ENCODE data around the gene COL8A1. TPM values are rescaled to one million over a fixed set of nuclear protein-coding genes. Genes with fewer than 3 reads are reported as not detected.
"Not testable (repeated sequence)": the region's sequence is repeated elsewhere in the genome, so short reads cannot be mapped to it uniquely, and the experiment has no call there.

The COL8A1 gene
- total RNA-seq, 2 donors from 2014 or later, result 0.42 to 1.9 TPM

DNA sequence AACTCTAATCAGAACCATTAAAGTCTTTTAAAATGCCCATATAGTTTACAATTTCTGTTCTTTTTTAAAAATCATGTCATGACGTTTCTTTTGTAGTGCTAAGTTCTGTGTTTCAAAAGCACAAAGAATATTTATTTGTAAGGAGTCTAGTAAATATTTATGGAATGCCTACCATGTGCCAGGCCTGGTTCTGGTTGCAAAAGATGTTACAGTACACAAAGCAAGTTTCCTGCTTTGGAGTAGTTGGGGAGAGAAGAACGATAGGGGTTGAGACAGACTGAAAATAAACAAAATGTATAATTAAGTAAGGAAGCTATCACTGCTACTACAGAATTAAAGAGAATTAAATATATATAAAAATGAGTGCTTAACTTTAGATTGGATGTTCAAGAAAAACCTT, 92.5 kb downstream of the COL8A1 start:
- no peaks in the 10 kb centered on the region for H3K27me3 ChIP-seq
- H3K27ac ChIP-seq, result no peak overlapping the region
- H3K9me3 ChIP-seq, result no peaks in the 10 kb centered on the region
- TF ChIP-seq, protein P1, sequence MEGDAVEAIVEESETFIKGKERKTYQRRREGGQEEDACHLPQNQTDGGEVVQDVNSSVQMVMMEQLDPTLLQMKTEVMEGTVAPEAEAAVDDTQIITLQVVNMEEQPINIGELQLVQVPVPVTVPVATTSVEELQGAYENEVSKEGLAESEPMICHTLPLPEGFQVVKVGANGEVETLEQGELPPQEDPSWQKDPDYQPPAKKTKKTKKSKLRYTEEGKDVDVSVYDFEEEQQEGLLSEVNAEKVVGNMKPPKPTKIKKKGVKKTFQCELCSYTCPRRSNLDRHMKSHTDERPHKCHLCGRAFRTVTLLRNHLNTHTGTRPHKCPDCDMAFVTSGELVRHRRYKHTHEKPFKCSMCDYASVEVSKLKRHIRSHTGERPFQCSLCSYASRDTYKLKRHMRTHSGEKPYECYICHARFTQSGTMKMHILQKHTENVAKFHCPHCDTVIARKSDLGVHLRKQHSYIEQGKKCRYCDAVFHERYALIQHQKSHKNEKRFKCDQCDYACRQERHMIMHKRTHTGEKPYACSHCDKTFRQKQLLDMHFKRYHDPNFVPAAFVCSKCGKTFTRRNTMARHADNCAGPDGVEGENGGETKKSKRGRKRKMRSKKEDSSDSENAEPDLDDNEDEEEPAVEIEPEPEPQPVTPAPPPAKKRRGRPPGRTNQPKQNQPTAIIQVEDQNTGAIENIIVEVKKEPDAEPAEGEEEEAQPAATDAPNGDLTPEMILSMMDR (IDR thresholded peaks at IDR 0.05), result no peak
- no peak overlapping the region for H3K9ac ChIP-seq (ENCODE audit: low read depth in 2 of 2, low read length in 2 of 2)
- H3K4me3 ChIP-seq, result no peak overlapping the region
- H3K4me1 ChIP-seq, result no peaks in the 10 kb centered on the region
- intact Hi-C loops (cut with DNase I), result no loop called here
- no peak for DNase-seq
- no peaks in the 10 kb centered on the region for H3K36me3 ChIP-seq

DNA sequence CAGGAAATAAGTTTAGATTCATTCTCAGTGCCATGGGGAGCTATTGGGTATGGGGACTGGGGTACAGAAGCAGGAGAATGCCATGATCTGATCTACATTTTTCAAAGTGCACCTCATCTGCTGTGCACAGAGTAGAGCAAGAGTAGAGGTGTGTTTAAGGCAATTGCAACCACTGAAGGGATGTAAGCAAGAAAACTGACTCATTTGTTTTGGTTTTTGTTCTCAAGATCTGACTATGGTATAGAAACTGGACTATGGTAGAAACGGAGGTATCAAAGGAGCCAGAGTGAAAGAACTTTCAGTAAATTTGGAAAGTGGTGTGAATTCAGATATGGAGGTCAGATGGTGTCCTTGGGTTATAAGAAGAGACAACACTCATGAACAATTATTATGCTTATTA, 93.1 kb downstream of the COL8A1 start:
- H3K27me3 ChIP-seq, result no peaks in the 10 kb centered on the region
- no peak overlapping the region for H3K27ac ChIP-seq
- no peaks in the 10 kb centered on the region for H3K9me3 ChIP-seq
- no peak overlapping the region for H3K4me3 ChIP-seq
- no peak for DNase-seq
- no peak overlapping the region for H3K9ac ChIP-seq (ENCODE audit: low read depth in 2 of 2, low read length in 2 of 2)
- H3K36me3 ChIP-seq, result no peaks in the 10 kb centered on the region
- intact Hi-C loops (cut with DNase I), result no loop called here
- TF ChIP-seq, protein P1 (IDR thresholded peaks at IDR 0.05), result no peak
- H3K4me1 ChIP-seq, result no peaks in the 10 kb centered on the region

DNA sequence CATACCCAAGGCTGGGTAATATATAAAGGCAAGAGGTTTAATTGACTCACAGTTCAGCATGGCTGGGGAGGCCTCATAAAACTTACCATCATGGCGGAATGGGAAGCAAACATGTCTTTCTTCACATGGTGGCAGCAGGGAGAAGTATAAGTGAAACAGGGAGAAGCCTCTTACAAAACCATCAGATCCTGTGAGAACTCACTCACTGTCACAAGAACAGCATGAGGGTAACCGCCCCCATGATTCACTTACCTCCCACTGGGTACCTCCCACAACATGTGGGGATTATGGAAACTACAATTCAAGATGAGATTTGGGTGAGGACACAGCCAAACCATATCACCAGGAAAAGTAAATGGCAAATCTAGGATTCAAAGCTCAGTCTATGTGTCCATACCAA, 102.0 kb downstream of the COL8A1 start:
- H3K27ac ChIP-seq; H3K4me1 ChIP-seq; intact Hi-C loops (cut with DNase I): not testable (repeated sequence)

DNA sequence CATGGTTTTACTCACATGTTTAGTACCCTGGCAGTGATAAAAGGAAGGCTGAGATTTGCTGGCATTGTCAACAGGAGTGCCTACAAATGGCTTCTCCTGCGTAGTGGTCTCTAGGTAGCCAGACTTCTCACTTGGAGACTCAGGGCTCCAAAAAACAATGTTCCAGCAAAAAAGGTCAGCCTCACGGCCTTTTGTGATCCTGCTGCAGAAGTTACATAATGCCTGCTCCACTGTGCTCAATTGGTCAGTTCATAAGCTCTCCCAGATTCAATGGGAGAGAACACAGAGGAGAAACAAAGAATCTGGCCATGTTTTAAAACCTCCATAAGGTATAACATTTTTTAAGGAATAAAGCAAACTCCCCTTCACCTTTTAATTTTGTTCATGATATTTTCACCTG, 103.2 kb downstream of the COL8A1 start:
- intact Hi-C loops (cut with DNase I), result no loop called here
- H3K4me3 ChIP-seq, result no peak overlapping the region
- no peak overlapping the region for H3K27ac ChIP-seq
- TF ChIP-seq, protein P1 (IDR thresholded peaks at IDR 0.05), result no peak
- H3K27me3 ChIP-seq, result no peaks in the 10 kb centered on the region
- no peak overlapping the region for H3K9ac ChIP-seq (ENCODE audit: low read depth in 2 of 2, low read length in 2 of 2)
- DNase-seq, result no peak
- no peaks in the 10 kb centered on the region for H3K9me3 ChIP-seq
- H3K4me1 ChIP-seq, result no peaks in the 10 kb centered on the region
- no peaks in the 10 kb centered on the region for H3K36me3 ChIP-seq

More for the DNA sequence above, 102.0 kb downstream of the COL8A1 start:
- H3K9me3 ChIP-seq; H3K27me3 ChIP-seq; H3K9ac ChIP-seq (ENCODE audit: low read depth in 2 of 2, low read length in 2 of 2); H3K4me3 ChIP-seq; H3K36me3 ChIP-seq; DNase-seq: not testable (repeated sequence)

DNA sequence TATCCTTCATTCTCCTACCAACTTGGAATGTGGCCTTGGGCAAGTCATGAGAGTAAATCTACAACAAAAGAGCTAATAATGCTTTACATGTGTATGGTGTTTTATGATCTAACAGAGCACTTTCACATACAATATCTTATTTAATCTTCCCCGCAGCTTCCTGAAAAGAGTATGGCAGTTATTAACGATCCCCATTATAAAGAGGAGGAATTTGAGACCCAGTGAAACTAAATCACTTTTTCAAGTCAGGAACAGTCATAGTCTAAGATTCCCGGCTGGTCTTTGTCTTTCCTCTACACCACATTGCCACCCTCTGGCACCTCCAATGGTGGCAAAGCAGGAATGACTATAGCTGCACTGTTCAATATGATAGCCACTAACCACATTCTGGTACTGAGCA, 109.5 kb downstream of the COL8A1 start:
- no peaks in the 10 kb centered on the region for H3K9me3 ChIP-seq
- H3K27ac ChIP-seq, result no peak overlapping the region
- H3K4me3 ChIP-seq, result no peak overlapping the region
- no peaks in the 10 kb centered on the region for H3K4me1 ChIP-seq
- intact Hi-C loops (cut with DNase I), result no loop called here
- H3K9ac ChIP-seq (ENCODE audit: low read depth in 2 of 2, low read length in 2 of 2), result no peak overlapping the region
- no peaks in the 10 kb centered on the region for H3K27me3 ChIP-seq
- TF ChIP-seq, protein P1 (IDR thresholded peaks at IDR 0.05), result no peak
- no peak for DNase-seq
- no peaks in the 10 kb centered on the region for H3K36me3 ChIP-seq

DNA sequence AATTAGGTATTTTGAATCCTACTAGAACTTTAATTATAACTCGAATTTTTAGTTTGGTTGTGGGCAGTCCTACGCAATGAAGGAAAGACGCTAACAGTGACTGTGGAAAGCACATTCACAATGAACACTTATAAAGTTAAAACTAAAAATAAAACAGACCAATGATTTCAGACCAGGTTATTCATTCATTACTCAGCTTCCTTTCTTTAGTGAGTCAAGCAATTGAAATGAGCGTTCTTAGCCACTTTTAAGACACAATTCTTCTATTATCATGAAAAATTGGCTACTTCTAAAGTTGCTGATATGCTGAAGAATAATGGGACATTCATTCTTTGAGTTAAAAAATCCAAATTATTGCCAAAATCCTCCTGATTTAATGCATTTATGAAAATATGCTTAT, 113.3 kb downstream of the COL8A1 start:
- H3K27ac ChIP-seq, result no peak overlapping the region
- no peak for DNase-seq
- H3K27me3 ChIP-seq, result no peaks in the 10 kb centered on the region
- H3K4me3 ChIP-seq, result no peak overlapping the region
- H3K36me3 ChIP-seq, result no peaks in the 10 kb centered on the region
- TF ChIP-seq, protein P1 (IDR thresholded peaks at IDR 0.05), result no peak
- intact Hi-C loops (cut with DNase I), result loop anchor here (5.0 to 10.0 kb wide), 2 partner anchors 247 to 729 kb away; no protein-coding TSS in a partner anchor
- no peaks in the 10 kb centered on the region for H3K4me1 ChIP-seq
- no peaks in the 10 kb centered on the region for H3K9me3 ChIP-seq
- no peak overlapping the region for H3K9ac ChIP-seq (ENCODE audit: low read depth in 2 of 2, low read length in 2 of 2)
